GF-D8 (cell line): ENCODE data around the gene HLA-DQB2.
"Not testable (repeated sequence)": the region's sequence is repeated elsewhere in the genome, so short reads cannot be mapped to it uniquely, and the experiment has no call there.

ENCODE experiments used
- DNase-seq: peaks from one replicate; lab custom pipeline; 2025; lab: John Stamatoyannopoulos, UW

Gene HLA-DQB2

DNA sequence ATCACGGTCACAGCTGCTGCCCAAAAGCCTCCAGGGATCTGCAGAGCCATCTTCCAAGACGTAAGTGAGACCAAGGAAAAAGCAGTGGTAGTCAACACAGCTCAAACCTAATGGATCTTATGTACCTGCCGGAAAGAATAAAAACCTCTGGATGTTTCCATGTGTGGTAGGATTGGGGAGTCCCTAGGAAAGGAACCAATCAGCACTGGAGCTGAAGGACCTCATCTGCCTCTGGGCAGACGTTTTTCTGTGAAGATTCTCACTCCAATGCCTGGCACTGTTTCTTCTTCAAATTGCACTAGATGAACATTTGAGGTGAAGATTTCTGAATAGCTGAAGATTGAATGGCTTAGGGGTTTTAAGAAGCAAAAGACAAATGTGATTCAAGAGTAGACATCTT, at the start of gene HLA-DQB2:
HLA-DQB2 (minus strand) TSS at position 112 of the 400 bp plus-strand sequence; CDS start at position 50, 62 bp downstream.
- DNase-seq = no peak

DNA sequence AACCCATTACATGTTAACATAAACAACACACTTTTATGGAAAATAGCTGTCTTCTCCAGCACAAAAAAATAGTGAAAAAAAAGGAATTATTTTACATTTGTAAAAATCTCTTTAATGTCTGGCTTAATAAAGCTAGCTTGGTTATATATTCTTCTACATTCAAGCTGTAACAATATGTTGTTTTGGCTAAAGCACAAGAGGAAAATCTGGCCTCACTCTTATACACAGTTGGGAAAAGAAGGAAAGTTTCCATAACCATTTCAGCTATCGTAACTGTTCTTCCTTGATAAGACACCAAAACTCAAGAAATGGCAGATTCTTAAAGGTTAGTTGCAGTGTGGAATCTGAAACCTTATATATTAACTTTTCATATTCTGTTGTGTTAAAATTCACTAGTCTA, 45.8 kb upstream of the HLA-DQB2 start:
- DNase-seq = no peak

- DNase-seq = no peak
These were observed 43.8 kb upstream of the HLA-DQB2 start for GRCh38 chr6:32807020-32807580.

DNA sequence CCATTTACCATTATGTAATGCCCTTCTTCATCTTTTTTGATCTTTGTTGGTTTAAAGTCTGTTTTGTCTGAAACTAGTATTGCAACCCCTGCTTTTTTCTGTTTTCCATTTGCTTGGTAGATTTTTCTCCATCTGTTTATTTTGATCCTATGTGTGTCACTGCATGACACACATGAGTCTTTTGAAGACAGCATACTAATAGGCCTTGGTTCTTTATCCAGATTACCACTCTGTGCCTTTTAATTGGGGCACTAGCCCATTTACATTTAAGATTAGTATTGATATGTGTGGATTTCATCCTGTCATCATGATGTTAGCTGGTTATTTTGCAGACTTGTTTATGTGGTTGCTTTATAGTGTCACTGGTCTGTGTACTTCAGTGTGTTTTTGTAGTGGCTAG, 42.1 kb upstream of the HLA-DQB2 start:
- not testable (repeated sequence) for DNase-seq

- no peak for DNase-seq
These were observed 40.1 kb upstream of the HLA-DQB2 start for GRCh38 chr6:32803416-32803815.

GRCh38 chr6:32799740-32800139, 36.4 kb upstream of the HLA-DQB2 start:
- DNase-seq = no peak

- DNase-seq = no peak
These were observed 35.8 kb upstream of the HLA-DQB2 start for GRCh38 chr6:32799168-32799567.

GRCh38 chr6:32796848-32797776, 33.8 kb upstream of the HLA-DQB2 start:
- peak; percentile 4 for DNase-seq

DNA sequence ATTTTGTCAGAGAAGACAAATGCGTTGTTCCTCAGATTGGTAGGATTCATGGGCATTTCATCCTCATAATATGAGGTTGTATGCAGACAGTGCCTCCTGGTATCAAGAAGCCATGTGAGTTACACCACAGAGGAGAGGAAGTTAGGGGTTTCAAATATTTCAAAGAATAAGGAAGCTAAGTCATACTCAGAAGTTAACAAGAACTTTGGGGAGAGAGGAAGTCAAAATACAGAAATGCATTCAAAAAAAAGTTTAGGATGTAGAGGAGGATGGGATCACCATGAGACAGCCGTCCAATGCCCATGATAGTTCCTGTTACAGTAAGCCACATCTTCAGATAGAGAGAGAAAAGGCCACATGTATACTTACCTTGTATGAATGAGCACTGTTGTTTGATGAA, 31.2 kb upstream of the HLA-DQB2 start:
- DNase-seq = peak; percentile 67

- no peak for DNase-seq
These were observed 29.6 kb upstream of the HLA-DQB2 start for GRCh38 chr6:32792901-32793435.

- DNase-seq = no peak
These were observed 27.0 kb upstream of the HLA-DQB2 start for GRCh38 chr6:32790306-32790705.

DNA sequence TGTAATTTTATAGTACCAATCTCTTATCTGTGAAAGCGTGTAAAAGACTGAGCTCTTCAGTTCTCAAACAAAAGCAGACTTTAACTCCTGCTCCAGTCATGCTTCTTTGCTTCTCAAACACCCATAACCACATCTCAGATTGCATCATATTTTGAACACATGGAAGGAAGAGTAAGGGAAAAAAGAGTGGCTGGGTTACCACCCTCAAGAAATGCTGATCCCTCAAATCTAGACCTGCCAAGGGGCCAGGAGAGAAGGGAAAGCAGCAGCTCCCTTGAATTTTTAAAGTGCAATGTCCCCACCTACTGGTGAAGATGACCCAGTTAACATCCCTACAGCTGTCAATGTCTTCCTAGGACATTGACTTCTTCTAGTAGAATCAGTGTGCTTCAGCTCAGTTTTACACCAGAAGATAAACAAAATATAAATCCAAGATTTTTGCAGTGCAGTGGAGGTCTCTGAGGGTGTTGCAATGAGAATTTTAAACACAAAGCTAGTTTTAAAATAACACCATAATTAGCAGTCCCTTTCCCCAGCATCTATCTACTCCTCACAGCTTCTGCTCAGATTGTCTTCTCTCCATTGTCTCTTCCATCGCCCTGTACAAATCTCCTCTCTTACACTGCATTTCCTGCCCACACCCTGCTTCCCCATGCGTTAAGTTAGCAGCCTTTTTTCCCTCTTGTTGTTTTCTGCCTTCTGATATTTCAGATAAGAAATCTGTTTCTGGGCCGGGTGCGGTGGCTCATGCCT, 22.6 kb upstream of the HLA-DQB2 start:
- peak; percentile 15 for DNase-seq

GRCh38 chr6:32782923-32783322, 19.6 kb upstream of the HLA-DQB2 start:
- DNase-seq = not testable (repeated sequence)

DNA sequence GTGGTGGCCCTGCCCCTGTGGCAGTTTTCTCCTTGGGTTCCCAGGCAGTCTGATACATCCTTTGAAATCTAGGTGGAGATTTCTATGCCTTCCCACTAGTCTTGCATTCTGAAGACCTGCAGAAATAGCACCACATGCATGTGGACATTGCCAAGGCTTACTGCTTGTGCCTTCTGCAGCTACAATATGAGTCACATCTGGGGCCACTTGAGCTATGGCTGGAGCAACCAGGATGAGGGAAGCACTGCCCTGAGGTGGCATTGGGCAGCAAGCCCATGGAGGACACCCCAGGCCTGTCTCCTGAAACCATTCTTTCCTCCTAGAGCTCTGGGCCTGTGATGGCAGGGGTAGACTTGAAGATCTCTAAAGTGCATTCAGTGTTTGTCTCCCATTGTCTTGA, 15.7 kb upstream of the HLA-DQB2 start:
- DNase-seq = no peak

- DNase-seq = no peak
These were observed 11.7 kb upstream of the HLA-DQB2 start for GRCh38 chr6:32775071-32775470.

GRCh38 chr6:32774426-32774825, 11.1 kb upstream of the HLA-DQB2 start:
- DNase-seq = no peak

GRCh38 chr6:32772656-32773055, 9.3 kb upstream of the HLA-DQB2 start:
- DNase-seq = no peak

DNA sequence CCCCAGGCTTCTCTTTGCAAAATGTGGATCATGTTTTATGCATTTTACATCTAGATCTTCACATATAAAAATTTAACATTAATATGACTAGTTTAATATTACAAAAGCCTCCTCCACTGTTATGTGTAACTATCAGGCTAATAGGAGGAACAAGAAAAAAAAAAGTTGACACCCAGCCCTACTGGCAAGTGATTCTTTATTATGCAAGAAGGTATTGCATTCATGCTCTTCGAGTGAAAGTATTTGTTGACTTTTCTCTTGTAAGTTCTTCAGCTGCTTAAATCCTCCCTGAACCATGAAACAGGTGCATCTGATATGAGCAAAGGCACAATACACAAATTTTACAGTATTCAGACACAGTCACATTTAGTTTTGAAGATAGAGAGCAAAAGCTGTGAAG, 716 bp upstream of the HLA-DQB2 start:
- DNase-seq = no peak

GRCh38 chr6:32761548-32761947, 1.8 kb downstream of the HLA-DQB2 start:
- no peak for DNase-seq

DNA sequence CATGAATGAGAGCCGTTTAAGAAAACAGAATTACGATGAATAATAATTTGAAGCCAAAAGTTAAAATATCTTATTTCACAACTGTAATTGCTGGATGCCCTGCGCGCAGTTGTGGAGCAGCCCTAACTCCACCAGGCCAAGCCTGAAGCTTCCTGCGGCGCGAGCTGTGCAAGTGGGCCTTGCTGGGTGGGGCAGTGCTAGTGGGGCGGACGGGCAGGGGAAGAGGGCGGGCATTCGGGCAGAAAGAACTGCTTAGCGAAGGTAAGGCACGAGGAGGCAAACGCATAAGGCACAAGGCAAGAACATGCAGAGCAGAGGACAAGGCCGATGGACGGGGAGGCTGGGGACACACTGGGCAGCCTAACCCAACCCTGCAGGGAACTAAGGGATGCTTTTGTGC, 2.3 kb downstream of the HLA-DQB2 start:
- DNase-seq = no peak

DNA sequence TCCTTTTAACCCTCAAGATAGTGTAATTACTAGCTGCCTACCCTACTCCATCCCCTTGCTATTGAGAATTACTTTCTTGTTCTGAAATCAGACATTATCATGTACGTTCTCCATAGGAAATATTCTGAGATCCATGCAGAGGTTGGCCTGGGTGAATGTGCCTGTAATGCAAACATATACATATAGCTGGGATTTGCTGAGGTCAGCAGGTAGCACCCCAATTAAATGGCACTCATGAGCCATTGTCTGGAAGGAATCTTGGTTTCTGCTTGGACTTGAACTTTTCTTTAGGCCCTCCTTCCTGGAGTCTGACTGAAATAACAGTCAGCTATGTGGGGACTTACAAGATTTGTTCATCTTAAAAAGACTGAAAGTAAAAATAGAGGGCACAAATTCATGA, 3.7 kb downstream of the HLA-DQB2 start:
- no peak for DNase-seq

- DNase-seq = no peak
These were observed 10.8 kb downstream of the HLA-DQB2 start for GRCh38 chr6:32752580-32752979.
